Activated CD8-positive, alpha-beta memory T cell treated with anti-CD3 and anti-CD28 coated beads for 36 hours (primary cell): ENCODE measurements around the gene FNBP1. TPM values are rescaled to one million over a fixed set of nuclear protein-coding genes. Genes with fewer than 3 reads are reported as not detected.

ENCODE experiments used
- CTCF ChIA-PET: fragments of 350-600 bp; sonication (Branson Sonifier 250); formaldehyde crosslinking; loops from one replicate; lab custom pipeline; 2021; ENCODE audit warnings: antibody characterized with exemption; lab: Charles Lee
- POLR2A ChIA-PET: fragments of 350-600 bp; sonication (Branson Sonifier 250); formaldehyde crosslinking; loops from one replicate; lab custom pipeline; 2021; ENCODE audit warnings: antibody characterized with exemption; lab: Charles Lee
- total RNA-seq, 2 experiments: library from RNA; stranded (reverse); gene quantifications; one replicate each; pipeline ENCODE4 v1.2.3, GENCODE V29; 2021

The FNBP1 gene
- total RNA-seq, 2 experiments from 2014 or later = 205 to 207 TPM

DNA sequence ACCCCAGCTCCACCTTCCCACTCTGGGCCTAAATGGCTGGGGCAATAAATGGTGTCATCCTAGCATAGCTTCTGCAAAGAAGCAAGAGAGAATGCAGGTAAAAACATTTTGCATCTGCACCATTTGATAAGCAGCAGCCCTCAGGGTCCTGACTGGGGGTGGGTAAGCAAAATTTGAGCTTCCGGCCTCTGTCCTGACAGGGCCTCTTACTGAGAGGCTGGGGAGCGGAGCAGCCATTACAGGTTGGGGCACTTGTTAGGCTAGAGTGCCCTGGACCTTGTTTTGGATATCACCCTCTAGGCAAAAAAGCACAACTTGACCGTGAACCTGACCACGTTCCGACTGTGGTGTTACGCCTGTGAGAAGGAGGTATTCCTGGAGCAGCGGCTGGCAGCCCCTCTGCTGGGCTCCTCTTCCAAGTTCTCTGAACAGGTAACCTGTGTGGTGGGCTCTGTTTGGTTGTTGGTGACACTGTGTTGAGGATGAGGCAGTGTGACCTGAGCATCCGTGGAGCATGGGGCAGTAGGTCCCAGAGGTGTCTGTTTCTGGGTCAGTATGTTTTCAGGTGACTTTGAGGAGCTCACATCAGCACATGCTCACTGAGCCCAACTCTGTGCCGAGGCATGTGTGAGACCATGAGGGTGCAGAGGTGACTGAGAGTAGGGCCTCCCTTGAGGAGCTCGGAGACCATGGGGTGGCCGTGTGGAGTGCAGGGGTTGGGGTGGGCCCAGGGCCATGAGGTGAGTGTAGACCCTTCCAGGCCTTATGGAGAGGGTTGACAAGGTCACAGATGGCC, 184.6 kb downstream of the FNBP1 start:
- ChIA-PET POLR2A (interaction anchor here (0.5 kb wide), 1 partner anchor 828 kb away, joined by 4 read pairs; no protein-coding TSS in a partner anchor), CTCF (no interaction called here)

DNA sequence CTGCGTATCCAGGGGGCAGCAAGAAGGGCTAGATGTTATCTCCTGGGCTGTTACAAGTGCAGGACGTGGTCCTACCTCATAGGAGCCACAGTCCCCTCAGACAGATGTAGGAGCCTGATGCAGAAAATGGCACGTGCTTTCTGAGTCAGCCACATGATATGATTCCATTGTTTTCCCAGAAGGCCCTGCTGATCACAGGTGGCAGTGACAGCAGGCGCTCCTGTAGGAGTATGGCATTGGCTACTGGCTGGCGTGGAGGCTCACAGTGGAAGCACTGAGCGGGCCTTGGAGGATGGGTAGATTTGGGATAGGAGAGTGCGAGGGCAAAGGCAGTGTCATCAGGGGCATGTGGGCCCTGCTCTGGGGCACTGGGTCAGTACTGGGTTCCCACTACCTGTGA, 185.8 kb downstream of the FNBP1 start:
- CTCF ChIA-PET = no interaction called here
- POLR2A ChIA-PET = no interaction called here

DNA sequence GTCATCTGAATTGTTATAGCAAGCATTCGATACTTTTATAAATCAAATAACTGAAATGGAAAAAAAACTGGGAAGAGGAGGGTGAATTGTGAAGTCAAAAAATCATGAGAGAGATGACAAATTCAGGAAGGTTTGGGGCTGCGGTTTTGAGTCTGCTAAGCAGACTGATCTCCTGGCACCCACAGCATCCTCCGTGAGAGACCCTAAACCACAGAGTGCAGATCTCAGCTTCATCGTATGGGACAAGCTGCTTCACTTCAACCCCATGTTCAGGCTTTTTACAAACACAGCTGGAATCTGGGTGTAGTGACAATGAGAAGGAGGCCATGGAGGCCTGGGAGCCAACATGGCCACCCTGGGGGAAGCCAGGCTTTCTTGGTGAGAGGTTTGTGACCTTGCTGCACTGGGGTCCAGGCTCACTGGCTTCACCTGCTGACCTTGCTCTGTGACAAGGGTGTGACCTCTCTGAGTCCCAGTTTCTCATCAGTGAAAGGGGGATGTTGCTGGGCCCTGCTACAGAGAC, 188.3 kb downstream of the FNBP1 start:
- POLR2A ChIA-PET = interaction anchor here (0.9 kb wide), 1 partner anchor 23 kb away, joined by 3 read pairs; no protein-coding TSS in a partner anchor
- CTCF ChIA-PET = interaction anchor here (0.7 to 1.2 kb wide), 2 partner anchors 10 to 428 kb away, joined by 3 read pairs; no protein-coding TSS in a partner anchor

DNA sequence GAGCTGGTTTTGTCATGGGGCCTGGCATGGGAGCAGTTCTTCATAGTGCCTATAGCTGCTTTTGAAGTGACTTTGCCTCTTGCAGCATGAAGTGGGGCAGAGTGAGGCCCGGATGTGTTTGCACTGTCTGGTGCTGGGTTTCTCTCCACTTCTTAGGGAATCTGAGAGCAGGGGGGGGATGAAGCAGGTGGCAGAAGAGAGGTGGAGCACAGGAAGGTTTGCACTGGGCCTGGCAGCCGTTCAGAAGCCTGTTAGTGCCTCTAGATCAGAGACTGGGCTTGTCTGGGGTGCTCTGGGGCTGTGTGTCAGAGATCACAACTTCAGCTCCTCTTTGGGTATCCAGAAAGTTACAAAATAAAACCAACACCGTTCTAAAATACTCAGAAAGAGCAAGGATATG, 189.4 kb downstream of the FNBP1 start:
- CTCF ChIA-PET = interaction anchor here (1.2 kb wide), 1 partner anchor 9 kb away, joined by 3 read pairs; no protein-coding TSS in a partner anchor
- POLR2A ChIA-PET = interaction anchor here (0.6 to 0.7 kb wide), 2 partner anchors 196 to 969 kb away, joined by 4 read pairs; no protein-coding TSS in a partner anchor

DNA sequence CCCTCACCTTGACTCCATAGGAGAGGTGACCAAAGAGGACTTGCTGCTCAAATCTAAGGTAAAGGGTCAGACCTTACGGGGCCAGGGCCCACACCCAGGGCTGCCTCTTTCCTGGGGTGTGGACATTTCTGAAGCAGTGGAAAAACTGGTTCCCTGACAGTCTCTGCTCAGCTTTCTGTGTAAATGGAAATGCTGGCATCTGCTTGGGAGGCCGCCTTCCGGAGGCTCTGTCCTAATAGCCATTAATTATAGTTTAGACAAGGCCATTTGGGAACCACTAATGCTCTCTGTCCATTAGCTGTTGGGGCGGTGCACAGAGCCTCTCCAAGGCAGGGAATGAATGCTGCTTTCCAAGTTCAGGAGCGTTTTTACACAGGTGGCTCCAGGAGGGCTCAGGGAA, 190.4 kb downstream of the FNBP1 start:
- ChIA-PET POLR2A (no interaction called here), CTCF (no interaction called here)

DNA sequence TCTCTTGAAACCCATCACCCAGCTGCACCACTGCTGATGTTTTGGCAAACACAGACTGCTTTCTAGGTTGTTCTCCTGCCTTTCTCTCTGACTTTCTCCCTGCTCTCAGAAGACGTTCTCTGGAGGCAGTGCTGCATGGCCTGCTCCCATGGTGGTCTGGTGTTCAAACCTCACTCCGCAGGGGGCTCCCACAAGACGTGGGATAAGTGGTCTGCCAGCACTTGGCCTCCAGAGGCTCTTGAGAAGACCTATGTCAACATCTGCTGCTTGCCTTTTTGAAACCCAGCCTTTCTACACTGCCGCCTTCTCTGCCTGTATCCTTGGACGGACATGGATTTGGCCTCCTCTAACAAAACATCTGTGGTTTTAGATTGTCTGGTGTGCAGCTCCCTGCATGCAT, 191.2 kb downstream of the FNBP1 start:
- CTCF ChIA-PET = interaction anchor here (0.8 kb wide), 1 partner anchor 18 kb away, joined by 3 read pairs; no protein-coding TSS in a partner anchor
- POLR2A ChIA-PET = no interaction called here

DNA sequence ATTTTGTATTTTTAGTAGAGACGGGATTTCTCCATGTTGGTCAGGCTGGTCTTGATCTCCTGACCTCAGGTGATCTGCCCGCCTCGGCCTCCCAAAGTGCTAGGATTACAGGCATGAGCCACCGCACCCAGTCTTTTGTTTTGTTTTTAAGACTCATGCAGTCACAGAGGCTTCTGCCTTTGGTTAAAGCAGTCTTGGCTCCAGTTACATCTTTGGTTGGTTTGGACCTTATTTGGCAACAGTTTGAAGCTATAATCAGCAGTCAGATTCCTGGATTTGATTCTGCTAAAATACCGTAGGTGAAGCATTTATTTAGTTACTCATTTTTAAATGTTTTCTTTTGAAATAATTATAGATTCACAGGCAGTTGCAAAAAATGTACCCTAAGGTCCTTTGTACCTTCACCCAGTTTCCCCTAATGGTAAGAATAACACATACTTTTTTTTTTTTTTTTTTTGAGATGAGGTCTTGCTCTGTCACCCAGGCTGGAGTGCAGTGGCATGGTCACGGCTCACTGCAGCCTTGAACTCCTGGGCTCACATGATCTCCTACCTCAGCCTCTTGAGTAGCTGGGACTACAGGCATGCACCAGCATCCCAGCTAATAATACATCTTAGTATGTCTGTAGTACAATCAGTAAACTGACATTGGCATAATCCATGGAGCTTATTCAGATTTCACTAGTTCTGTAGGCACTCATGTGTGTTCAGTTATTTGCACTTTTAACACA, 192.0 kb downstream of the FNBP1 start:
- ChIA-PET POLR2A (no interaction called here), CTCF (no interaction called here)

DNA sequence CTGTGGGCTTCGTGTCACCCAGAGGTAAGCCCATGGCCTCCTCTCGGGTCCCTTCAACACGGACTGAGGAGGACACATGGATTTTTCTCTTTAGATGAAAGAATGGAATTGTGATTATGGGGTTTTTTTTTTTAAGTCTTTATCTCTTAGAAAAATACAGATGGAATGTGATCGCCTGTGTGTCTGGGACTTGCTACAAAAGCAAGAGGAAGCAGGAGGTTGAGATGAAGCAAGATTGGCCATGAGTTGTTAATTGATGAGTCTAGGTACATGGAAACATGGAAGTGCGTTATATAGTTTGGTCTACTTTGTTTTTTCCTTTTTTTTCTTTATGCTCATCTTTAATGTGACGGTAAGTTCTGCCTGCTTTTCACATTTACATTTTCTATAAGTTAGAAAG, 193.1 kb downstream of the FNBP1 start:
- POLR2A ChIA-PET = no interaction called here
- CTCF ChIA-PET = no interaction called here

DNA sequence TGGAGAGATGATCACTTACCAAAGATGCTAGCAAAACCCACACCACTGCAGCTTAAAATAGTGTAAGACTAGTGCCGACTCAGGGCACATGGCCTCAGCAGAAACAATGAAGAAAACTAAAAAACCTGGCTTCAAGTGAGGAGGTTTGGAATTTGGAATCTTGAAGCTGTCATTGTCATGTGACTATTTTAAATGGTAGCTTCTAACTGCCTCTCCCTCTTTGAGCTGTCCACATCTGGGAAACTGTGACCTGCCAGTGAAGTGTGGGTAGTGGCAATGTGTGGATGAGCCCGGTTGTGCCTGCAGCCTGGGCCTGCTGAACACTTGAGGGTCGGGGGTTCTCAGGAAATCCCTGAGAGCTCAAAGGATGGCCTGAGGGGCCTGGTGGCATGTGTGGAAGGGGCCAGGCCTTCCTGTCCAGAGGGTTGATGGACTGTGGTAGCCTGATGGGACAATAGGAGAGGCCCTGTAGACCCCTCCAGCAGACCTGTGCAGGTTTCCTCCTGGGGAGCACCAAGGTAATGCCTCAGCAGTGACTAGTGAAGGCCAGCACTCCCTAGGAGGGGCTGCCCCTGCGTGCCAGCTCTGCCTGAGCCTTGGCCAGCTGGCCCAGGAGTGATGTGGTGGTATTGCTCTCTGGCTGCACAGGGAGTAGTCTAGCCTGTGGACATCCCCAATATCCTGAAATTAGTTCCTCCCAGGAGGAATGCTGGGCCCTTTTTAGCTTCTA, 194.1 kb downstream of the FNBP1 start:
- CTCF ChIA-PET = no interaction called here

DNA sequence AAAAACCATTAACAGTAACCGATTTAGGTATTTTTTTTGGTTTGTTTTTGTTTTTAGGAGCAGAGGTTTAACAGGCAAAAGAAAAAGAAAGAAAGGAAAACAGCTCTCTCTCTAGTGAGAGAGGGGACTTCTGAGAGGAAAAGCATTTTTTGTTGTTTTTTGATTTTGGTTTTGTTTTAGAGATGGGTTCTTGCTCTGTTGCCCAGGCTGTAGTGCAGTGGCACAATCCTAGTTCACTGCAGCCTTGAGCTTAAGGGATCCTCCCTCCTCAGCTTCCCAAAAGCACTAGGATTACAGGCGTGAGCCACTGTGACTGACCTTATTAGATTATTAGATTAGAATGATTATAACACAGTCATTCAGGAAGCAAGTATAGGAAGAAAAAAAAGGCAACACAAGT, 197.6 kb downstream of the FNBP1 start:
- CTCF ChIA-PET = interaction anchor here (0.9 to 1.0 kb wide), 2 partner anchors 22 to 37 kb away, joined by 3 read pairs; no protein-coding TSS in a partner anchor
- POLR2A ChIA-PET = no interaction called here

More for the DNA sequence above, 194.1 kb downstream of the FNBP1 start:
- POLR2A ChIA-PET = no interaction called here

DNA sequence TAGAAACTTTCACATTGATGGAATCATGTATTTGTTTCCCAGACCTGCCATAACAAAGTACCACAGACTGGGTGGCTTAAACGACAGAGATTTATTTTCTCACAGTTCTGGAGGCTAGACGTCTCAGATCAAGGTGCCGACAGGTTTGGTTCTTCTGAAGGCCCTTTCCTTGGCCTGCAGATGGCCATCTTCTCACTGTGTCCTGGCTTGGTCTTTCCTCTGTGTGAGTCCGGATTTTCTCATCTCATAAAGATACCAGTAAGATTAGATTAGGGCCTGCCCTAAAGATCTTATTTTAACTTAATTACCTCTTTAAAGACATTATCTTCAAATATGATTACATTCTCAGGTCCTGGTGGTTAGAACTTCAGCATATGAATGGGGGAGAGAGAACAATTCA, 201.9 kb downstream of the FNBP1 start:
- CTCF ChIA-PET = no interaction called here
- POLR2A ChIA-PET = no interaction called here

DNA sequence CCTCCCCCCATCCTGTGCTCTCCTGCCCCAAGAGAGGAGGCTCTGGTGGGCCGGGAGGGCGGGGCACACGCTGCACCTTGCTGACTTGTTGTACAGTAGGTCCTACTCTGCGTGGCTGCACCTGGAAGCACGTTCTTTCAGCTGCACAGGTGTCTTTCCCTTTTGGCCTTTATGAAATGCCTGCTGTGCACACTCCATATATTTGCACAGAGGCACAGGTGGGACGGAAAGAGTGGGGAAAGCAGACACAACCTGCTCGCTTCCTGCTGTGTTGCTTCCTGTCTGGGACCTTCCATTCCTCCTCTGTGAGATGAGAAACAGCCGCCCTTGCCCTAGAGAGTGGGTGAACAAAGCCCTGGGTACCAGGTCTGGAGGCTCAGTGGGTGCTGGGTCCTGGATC, 203.0 kb downstream of the FNBP1 start:
- CTCF ChIA-PET = no interaction called here
- POLR2A ChIA-PET = no interaction called here

DNA sequence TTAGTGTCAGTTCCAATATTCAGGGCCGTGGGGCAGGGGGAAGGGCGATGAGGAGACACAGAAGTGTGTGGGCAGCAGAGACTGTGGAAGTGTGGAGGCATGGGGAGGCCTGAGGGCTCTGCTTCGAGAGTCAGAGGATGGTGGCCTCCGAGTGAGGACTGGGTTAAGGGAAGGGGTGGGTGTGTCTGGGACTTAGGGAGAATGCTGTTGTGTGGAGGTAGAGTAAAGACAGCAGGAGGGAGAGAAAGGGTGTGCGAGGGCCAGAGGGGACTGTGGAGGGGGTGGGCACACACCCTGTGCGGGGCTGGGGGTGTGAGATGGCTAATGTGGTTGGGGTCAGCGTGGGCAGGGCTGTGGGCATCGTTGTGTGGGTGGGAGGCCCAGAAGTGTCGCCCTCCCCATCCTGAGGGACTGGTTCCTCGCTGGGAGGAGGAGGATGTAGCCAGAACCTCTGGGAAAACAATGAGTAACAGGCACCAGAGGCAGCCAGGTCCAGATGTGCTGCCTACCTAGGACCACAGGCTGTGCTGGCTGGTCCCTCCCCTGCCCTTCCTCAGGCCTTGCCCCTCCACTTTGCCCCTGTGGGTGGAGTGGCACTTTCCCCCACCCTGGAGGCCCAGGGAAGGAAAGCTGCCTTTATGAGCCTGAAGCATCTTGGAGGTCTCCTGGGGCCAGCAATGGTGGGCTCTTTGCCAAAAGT, 203.5 kb downstream of the FNBP1 start:
- POLR2A ChIA-PET = interaction anchor here (1.1 kb wide), 1 partner anchor 26 kb away, joined by 5 read pairs; no protein-coding TSS in a partner anchor
- CTCF ChIA-PET = interaction anchor here (0.9 kb wide), 1 partner anchor 25 kb away, joined by 5 read pairs; no protein-coding TSS in a partner anchor

DNA sequence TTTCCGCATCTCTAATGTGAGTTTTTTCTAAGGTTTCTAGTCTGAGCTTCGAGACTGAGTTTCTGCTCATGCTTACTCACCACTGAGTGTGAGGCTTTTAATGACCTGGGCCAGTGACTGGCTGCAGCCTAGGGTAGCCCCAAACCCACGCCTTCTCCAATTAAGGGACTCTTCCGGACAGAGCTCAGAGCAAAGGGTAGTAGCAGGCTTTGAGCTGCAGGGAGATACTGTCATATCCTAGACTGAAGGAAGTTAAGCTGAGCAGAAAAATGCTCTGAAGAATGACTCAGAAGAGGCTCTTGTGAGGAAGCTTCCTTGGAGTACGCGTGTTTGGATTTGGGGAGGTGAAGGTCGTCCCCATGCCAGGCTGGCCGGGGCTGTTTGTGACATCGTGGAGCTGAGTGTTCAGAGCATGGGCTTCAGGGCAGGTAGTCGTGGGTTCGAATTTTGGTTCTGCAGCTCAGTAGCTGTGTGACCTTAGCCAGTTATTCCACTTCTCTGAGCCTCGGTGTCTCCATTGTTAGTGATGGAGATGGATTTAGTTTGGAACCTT, 204.2 kb downstream of the FNBP1 start:
- POLR2A ChIA-PET = interaction anchor here (0.6 to 1.1 kb wide), 2 partner anchors 26 to 28 kb away, joined by 5 to 6 read pairs; no protein-coding TSS in a partner anchor
- CTCF ChIA-PET = interaction anchor here (0.9 kb wide), 2 partner anchors 26 to 268 kb away, joined by 3 to 5 read pairs; no protein-coding TSS in a partner anchor
